Activated naive CD4-positive, alpha-beta T cell treated with anti-CD3 and anti-CD28 coated beads for 36 hours (primary cell): ENCODE results near the gene GRM5. TPM values are rescaled to one million over a fixed set of nuclear protein-coding genes. Genes with fewer than 3 reads are reported as not detected.
"Not testable (repeated sequence)": the region's sequence is repeated elsewhere in the genome, so short reads cannot be mapped to it uniquely, and the experiment has no call there.

Experiments used
- CTCF ChIA-PET: fragments of 350-600 bp; sonication (Branson Sonifier 250); formaldehyde crosslinking; loops from one replicate; lab custom pipeline; 2021; ENCODE audit warnings: antibody characterized with exemption; lab: Charles Lee
- DNase-seq: peaks from one replicate; pipeline ENCODE4 v3.0.0-alpha.2; 2020
- H3K27ac Mint-ChIP-seq: one replicate; pipeline ENCODE4 v1.8.0; 2021; ENCODE audit warnings: mild to moderate bottlenecking, mixed read lengths
- H3K27me3 Mint-ChIP-seq: one replicate; pipeline ENCODE4 v1.8.0; 2021; ENCODE audit warnings: low read depth, mixed read lengths
- H3K36me3 Mint-ChIP-seq: one replicate; pipeline ENCODE4 v1.8.0; 2021; ENCODE audit warnings: low read depth, mixed read lengths
- H3K4me1 Mint-ChIP-seq: one replicate; pipeline ENCODE4 v1.8.0; 2021; ENCODE audit warnings: low read depth, mixed read lengths
- H3K4me3 Mint-ChIP-seq: one replicate; pipeline ENCODE4 v1.8.0; 2021; ENCODE audit warnings: mild to moderate bottlenecking, moderate library complexity, mixed read lengths
- H3K9me3 Mint-ChIP-seq: one replicate; pipeline ENCODE4 v1.8.0; 2021; ENCODE audit warnings: mixed read lengths
- intact Hi-C: fragments of 100-400 bp; cut with micrococcal nuclease; formaldehyde crosslinking; loops from one replicate; pipeline ENCODE4 v1.15.1; 2023
- total RNA-seq, 2 experiments: library from RNA; stranded (reverse); gene quantifications; one replicate each; pipeline ENCODE4 v1.2.3, GENCODE V29; 2021

GRM5 gene
- total RNA-seq, 2 experiments from 2014 or later = not detected

DNA sequence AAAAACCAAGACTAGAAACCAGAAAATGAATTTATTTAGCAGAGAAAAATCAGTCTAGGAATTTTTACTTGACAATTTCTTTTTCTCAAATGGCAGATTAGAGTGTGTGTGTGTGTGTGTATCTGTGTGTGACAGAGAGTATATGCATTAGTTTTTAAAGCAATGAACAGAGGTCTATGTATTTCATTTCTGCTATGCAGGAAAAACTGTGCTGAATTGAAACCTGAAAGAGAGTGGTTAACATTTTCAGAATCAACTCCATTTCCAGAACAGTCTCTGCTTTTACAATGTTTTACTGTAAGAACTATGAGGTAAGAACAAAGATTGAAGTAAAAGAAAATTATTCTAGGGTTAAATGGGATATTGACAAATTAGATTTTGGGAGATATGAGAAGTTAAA, 114.8 kb downstream of the GRM5 start:
- Mint-ChIP-seq H3K4me3 (no peak overlapping the region), H3K9me3 (no peaks in the 10 kb centered on the region), H3K27ac (no peak overlapping the region), H3K27me3 (no peaks in the 10 kb centered on the region), H3K4me1 (no peaks in the 10 kb centered on the region), H3K36me3 (no peaks in the 10 kb centered on the region)
- intact Hi-C loops = no loop called here
- CTCF ChIA-PET = no interaction called here
- no peak for DNase-seq

DNA sequence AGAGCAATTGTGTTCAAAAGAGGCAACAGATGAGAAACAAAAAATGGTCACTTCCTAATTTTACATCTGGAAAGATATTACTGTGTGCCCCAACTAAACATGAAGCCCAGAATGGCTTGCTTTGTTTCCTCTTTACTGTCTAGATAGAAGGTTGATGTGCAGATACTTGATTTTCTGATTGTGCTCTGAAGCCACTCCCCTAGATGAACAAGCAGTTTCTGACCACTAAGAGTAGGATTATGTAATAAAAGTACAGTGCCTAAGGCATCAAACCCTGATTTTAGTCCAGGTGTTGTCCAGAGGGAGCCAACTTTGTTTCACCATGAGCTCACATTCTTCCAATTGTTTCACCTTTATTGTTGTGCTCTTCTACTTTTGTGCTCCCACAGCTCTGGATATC, 116.9 kb downstream of the GRM5 start:
- H3K4me1 Mint-ChIP-seq, DNase-seq, intact Hi-C loops, H3K9me3 Mint-ChIP-seq, H3K36me3 Mint-ChIP-seq, CTCF ChIA-PET, H3K4me3 Mint-ChIP-seq, H3K27ac Mint-ChIP-seq, H3K27me3 Mint-ChIP-seq: not testable (repeated sequence)

DNA sequence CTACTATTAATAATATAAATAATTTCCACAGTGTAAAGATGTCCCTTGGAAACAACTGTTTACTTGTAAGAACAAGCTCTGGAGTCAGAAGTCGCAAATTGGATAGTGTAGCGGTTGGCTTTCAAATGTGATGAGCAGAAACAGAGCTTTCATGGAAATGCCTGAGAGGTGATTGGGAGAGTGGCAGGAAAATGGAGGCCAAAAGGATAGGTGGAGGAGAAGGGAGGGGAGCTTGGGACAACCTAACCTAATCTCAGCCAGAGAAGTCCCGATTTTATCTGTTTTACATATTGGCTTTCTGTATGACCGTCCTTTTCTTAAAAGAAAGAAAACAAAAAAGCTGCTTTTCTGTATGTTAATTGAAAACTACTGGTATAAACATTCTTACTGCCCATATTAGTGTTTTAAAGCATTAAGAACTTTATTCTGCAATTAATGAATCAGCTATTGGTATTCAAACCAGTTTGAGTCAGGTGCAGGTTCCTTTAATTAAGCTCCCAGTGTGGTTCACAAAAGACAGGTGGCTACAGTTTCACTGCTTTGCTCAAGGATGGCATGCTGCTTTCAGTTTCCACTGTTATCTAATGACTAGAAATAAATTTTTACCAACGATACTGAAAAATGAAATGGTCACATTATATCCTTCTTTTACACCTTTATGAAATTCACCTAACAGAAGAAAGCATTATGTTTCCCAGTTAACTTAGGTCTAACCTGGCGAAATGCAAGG, 117.8 kb downstream of the GRM5 start:
- H3K4me3 Mint-ChIP-seq, H3K27ac Mint-ChIP-seq, intact Hi-C loops, H3K4me1 Mint-ChIP-seq, H3K9me3 Mint-ChIP-seq, H3K27me3 Mint-ChIP-seq, DNase-seq, H3K36me3 Mint-ChIP-seq: not testable (repeated sequence)
- CTCF ChIA-PET = interaction anchor here (0.6 kb wide), 1 partner anchor 26 kb away, joined by 6 read pairs; no protein-coding TSS in a partner anchor

DNA sequence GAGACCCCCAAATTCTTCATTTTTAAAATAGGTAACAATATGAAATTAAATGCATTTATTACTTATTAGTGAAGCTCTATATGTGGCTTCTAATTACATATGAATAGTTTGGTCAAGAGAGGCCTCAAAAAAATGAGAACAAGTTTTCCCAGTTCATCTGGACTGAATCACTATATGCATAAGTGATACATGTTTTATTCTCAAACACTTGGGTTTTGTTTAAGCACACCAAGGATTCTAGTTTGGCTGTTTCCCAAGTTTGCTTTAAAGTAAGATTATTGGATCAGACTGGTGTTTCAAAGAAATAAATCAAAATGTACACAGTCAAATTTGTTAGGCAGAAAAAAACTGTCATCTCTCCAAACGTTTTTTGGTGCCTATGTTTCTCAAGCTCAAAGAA, 136.1 kb downstream of the GRM5 start:
- H3K4me3 Mint-ChIP-seq, H3K9me3 Mint-ChIP-seq, intact Hi-C loops, H3K4me1 Mint-ChIP-seq, CTCF ChIA-PET, H3K27me3 Mint-ChIP-seq, H3K36me3 Mint-ChIP-seq, DNase-seq, H3K27ac Mint-ChIP-seq: not testable (repeated sequence)

DNA sequence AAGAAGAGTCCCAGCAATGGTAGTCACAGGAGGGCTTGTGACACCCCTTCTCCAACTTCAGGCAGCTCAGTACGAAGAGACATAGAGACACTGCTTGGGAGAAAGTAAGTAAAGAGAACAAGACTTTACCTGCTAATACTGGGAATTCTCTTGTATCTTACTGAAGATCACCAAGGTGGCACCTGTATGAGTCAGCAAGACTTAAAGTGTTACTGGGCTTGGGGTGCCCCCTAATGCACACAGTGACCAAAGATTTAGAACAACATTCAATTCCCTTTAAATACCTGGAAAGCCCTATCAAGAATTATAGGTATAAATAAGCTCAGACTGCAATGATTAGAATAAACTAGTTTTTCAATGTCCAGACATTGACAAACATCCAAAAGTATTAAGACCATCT, 148.7 kb downstream of the GRM5 start:
- intact Hi-C loops, H3K4me1 Mint-ChIP-seq, H3K27ac Mint-ChIP-seq, H3K9me3 Mint-ChIP-seq, H3K36me3 Mint-ChIP-seq, H3K27me3 Mint-ChIP-seq, H3K4me3 Mint-ChIP-seq, CTCF ChIA-PET: not testable (repeated sequence)
- DNase-seq = peak; percentile 5

DNA sequence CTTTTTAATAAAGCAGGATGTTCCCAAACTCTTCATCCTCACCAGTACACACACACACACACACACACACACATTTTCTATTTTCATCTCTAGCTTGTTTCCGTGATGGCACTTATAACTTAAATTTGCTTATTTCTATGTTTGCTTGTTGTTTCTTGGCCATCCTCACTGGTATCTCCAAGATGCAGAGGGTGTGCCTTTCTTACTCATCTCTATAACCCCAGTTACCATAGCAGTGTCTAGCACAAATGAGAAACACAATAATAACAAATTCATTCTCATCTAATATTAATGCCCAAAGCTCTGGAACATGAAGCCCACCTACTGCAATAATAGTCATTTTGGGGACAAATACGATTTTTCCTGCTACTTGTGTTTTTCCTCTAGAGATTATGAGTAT, 156.3 kb downstream of the GRM5 start:
- Mint-ChIP-seq H3K4me1 (no peaks in the 10 kb centered on the region), H3K27ac (no peak overlapping the region), H3K27me3 (no peaks in the 10 kb centered on the region), H3K9me3 (no peaks in the 10 kb centered on the region), H3K4me3 (no peak overlapping the region), H3K36me3 (no peaks in the 10 kb centered on the region)
- no peak for DNase-seq
- intact Hi-C loops = no loop called here
- CTCF ChIA-PET = interaction anchor here (0.6 kb wide), 1 partner anchor 227 kb away, joined by 3 read pairs; no protein-coding TSS in a partner anchor

DNA sequence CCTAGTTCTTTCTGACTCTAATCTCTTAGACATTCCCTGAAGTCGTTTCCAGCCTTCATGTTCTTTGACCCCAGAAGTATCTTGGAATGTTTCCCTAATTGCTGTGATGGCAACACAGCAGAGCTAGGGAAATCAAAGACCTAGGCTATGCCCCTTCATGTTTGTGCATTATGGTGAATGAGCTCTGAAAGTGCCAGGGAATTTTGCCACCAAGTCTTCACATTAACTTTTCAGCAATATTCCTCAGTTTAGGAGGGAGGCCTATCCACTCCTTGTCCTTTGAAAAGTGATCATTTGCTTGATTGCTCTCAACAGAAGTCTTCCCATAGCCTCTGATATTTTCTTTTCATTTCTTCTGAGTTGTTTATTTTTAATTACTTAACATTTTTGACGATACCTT, 164.3 kb downstream of the GRM5 start:
- H3K4me3 Mint-ChIP-seq, DNase-seq, CTCF ChIA-PET, H3K36me3 Mint-ChIP-seq, intact Hi-C loops, H3K9me3 Mint-ChIP-seq, H3K27ac Mint-ChIP-seq, H3K27me3 Mint-ChIP-seq, H3K4me1 Mint-ChIP-seq: not testable (repeated sequence)

DNA sequence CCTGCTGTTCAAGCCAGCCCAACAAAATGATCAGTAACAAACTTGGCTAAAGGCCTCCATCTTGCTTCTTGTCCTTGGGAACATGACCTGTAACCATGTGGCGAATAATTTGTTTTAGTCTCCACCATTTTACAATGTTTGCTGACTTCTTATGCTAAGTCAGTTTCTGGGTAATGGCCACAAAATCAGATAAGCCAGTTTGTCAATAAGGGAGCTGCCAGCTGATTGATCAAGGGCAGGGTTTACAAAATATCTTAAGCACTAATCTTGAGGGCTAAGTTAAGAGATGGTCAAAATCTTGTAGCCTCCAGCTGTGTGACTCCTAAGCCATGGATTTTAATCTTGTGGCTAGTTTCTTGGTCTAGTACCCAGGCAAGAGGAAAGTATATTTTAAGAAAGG, 176.9 kb downstream of the GRM5 start:
- DNase-seq, H3K27ac Mint-ChIP-seq, H3K27me3 Mint-ChIP-seq, CTCF ChIA-PET, H3K4me1 Mint-ChIP-seq, H3K4me3 Mint-ChIP-seq: not testable (repeated sequence)
- intact Hi-C loops = loop anchor here (5.0 kb wide), 2 partner anchors 337 to 1537 kb away; no protein-coding TSS in a partner anchor
- Mint-ChIP-seq H3K36me3 (peaks cover 17% of the 10 kb centered on the region), H3K9me3 (peaks cover 31% of the 10 kb centered on the region)

DNA sequence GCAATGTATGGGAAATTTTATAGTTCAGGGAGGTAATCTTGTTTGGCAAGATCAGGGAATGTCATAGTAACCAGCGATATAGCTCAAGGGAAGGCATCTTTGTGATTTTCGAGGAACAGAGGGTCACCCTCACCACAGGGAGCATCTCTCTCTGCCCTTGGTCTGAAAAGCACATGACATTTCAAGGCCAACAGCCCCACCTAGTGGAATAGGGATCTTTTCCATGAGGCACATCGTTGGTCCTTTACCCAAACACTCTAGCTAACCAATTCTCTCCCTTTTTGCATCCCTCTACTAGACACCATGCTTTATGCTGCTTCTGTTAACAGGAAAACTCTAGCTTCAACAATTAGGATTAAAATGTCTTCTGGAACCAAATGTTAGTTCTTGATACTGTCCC, 179.0 kb downstream of the GRM5 start:
- H3K4me3 Mint-ChIP-seq = no peak overlapping the region
- peaks cover 20% of the 10 kb centered on the region for H3K36me3 Mint-ChIP-seq
- CTCF ChIA-PET = interaction anchor here (1.7 kb wide), 1 partner anchor 325 kb away, joined by 3 read pairs; no protein-coding TSS in a partner anchor
- H3K27ac Mint-ChIP-seq = no peak overlapping the region
- DNase-seq = peak; percentile 36
- peaks cover 35% of the 10 kb centered on the region for H3K9me3 Mint-ChIP-seq
- H3K27me3 Mint-ChIP-seq = no peaks in the 10 kb centered on the region
- intact Hi-C loops = loop anchor here (5.0 kb wide), 2 partner anchors 334 to 1534 kb away; no protein-coding TSS in a partner anchor
- H3K4me1 Mint-ChIP-seq = no peaks in the 10 kb centered on the region

DNA sequence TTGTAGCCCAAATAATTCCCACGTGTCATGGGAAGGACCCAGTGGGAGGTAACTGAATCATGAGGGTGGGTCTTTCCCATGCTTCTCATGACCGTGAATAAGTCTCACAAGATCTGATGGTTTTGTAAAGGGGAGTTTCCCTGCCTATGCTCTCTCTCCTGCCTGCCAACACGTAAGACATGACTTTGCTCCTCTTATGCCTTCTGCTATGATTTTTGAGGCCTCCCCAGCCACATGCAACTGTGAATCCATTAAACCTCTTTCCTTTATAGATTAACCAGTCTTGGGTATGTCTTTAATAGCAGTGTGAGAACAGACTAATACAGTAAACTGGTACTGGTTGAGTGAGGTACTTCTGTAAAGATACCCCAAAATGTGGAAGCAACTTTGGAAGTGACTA, 183.0 kb downstream of the GRM5 start:
- Mint-ChIP-seq H3K9me3 (peaks cover 29% of the 10 kb centered on the region), H3K36me3 (peaks cover 10% of the 10 kb centered on the region)
- DNase-seq, H3K27ac Mint-ChIP-seq, H3K27me3 Mint-ChIP-seq, intact Hi-C loops, H3K4me1 Mint-ChIP-seq, H3K4me3 Mint-ChIP-seq, CTCF ChIA-PET: not testable (repeated sequence)

DNA sequence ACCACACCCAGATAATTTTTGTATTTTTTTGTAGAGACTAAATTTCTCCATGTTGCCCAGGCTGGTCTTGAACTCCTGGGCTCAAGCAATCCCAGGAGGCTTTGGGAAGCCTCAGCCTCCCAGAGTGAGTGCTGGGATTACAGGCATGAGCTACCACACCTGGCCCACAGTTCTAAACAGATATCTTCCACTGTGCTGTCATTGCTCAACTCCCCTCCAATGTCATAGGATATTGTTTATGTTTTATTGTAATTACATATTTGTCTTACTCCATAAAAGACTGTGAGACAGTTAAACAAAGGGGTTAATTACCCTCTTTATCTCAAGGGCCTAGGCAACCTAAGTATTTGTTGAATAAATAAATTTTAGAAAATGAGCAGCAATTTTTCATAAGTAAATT, 204.2 kb downstream of the GRM5 start:
- H3K4me1 Mint-ChIP-seq = no peaks in the 10 kb centered on the region
- no peak overlapping the region for H3K4me3 Mint-ChIP-seq
- DNase-seq = no peak
- H3K27me3 Mint-ChIP-seq = no peaks in the 10 kb centered on the region
- peaks cover 3% of the 10 kb centered on the region for H3K9me3 Mint-ChIP-seq
- CTCF ChIA-PET = no interaction called here
- intact Hi-C loops = no loop called here
- H3K27ac Mint-ChIP-seq = no peak overlapping the region
- no peaks in the 10 kb centered on the region for H3K36me3 Mint-ChIP-seq

DNA sequence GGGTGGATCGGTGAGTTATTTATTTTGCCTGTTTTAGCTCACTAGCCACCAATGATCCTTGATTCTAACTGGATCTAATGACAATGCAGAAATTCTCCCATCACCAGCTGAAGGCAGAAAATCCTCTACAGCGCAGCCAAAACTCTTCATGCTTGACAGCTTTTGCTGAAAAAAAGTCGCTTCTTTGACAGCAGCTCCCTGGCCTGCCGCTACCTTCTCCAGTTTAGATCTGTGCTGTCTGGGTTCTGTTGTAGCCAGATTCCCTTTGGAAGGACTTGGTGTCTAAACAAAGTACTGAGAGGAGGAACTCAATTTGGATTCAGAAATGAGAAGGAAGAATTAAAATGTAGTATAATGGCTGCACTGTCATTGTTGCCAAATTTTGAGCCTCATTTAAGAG, 205.4 kb downstream of the GRM5 start:
- intact Hi-C loops, H3K9me3 Mint-ChIP-seq, H3K4me1 Mint-ChIP-seq, DNase-seq, H3K4me3 Mint-ChIP-seq, H3K27ac Mint-ChIP-seq, H3K36me3 Mint-ChIP-seq, H3K27me3 Mint-ChIP-seq, CTCF ChIA-PET: not testable (repeated sequence)

DNA sequence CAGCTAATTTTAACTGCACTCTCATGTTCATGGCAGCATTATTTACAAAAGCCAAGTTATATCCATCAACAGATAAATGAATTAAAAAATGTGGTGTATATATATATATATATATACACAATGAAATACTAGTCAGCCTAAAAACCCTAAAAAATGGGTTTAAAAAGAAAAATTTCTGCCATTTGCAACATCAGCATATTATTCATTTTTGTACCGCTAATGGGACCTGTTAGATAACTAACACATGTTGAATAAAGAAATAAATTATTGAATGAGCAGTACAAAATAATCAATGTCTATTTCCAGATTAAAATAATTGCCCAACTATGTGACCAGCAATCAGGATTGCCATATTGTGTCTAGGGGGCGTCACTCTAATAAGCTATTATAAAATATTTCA, 211.8 kb downstream of the GRM5 start:
- H3K9me3 Mint-ChIP-seq, intact Hi-C loops, H3K4me1 Mint-ChIP-seq, H3K27me3 Mint-ChIP-seq, H3K36me3 Mint-ChIP-seq, H3K27ac Mint-ChIP-seq, H3K4me3 Mint-ChIP-seq, CTCF ChIA-PET, DNase-seq: not testable (repeated sequence)
